ENCODE results near the gene CACNG5. TPM values are rescaled to one million over a fixed set of nuclear protein-coding genes. Genes with fewer than 3 reads are reported as not detected.

Gene CACNG5
- total RNA-seq, 2 donors from 2014 or later, result not detected

DNA sequence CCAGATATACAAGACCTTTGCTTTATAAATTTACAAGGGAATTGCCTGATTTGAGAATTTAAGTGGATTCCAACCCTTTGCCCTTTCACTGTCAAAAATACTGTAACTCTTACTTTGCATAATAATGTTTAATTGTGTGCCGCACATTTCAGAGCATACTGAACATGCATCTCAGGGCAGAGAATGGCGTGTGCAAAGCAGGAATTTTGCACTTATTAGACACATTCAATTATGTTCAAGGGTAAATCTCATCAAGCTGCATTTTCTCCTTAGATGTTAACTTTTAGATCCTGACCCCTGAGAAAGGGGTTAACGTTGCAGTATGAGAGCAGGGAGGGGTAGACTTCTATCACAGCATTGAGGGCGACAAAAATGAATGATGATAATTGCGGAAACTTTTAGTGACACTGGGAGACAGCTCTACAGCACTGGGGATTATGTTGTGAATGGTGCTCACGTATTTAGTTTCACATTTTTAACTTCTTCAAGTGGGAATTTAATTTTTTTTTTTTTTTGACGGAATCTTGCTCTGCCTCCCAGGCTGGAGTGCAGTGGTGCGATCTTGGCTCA, 75.0 kb downstream of the CACNG5 start:
- no peak overlapping the region for H3K27ac ChIP-seq
- H3K4me3 ChIP-seq, result no peak overlapping the region
- no peaks in the 10 kb centered on the region for H3K9me3 ChIP-seq
- no peak for TF ChIP-seq CTCF (IDR thresholded peaks at IDR 0.05)
- no peak for DNase-seq (ENCODE audit: low spot score)
- H3K36me3 ChIP-seq, result no peaks in the 10 kb centered on the region
- H3K27me3 ChIP-seq, result no peaks in the 10 kb centered on the region
- H3K4me1 ChIP-seq, result peaks cover 0 to 8% of the 10 kb centered on the region in 2 donors

DNA sequence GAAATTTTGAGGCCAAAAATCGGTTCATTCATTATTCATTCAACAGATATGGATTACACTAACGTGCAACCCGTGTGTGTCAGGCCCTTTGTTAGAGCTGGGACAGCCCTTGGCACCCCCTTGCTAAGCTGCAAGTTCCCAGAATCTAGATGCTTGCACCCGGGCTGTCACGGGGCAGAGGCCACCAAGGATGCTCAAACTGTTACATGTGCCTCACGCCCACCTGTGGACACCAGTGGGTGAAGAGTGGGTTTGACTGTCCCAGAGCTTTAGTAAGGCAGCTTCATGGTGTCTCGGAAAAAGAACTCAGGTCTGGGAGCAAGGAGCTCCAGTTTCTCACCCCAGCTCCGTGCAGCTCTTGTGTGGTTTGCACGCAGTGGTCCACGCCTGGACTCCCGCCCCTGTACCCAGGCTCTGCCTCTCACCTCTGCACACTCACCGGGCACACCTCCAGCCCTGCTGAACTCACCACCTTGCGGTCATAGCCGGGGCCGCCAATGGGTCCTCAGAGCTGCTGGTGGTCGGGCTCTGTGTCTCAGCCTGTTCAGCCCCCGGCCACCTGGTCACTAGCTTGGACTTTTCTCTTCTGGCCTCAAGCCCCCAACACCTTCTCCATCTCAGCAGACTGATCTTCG, 75.9 kb downstream of the CACNG5 start:
- TF ChIP-seq CTCF (IDR thresholded peaks at IDR 0.05), result no peak
- H3K27me3 ChIP-seq, result no peaks in the 10 kb centered on the region
- H3K27ac ChIP-seq, result no peak overlapping the region

GRCh38 chr17:66915204-66915611, 80.3 kb downstream of the CACNG5 start:
- Histone ChIP-seq H3K9me3 (no peaks in the 10 kb centered on the region), H3K27me3 (no peaks in the 10 kb centered on the region), H3K4me1 (no peaks in the 10 kb centered on the region), H3K4me3 (no peak overlapping the region), H3K27ac (no peak overlapping the region), H3K36me3 (no peaks in the 10 kb centered on the region)
- TF ChIP-seq CTCF (IDR thresholded peaks at IDR 0.05), result peak in 1 of 2 donors; percentile 26
- DNase-seq (ENCODE audit: low spot score), result no peak

More for the DNA sequence above, 75.9 kb downstream of the CACNG5 start:
- no peaks in the 10 kb centered on the region for H3K4me1 ChIP-seq
- no peaks in the 10 kb centered on the region for H3K9me3 ChIP-seq
- DNase-seq (ENCODE audit: low spot score), result no peak
- H3K4me3 ChIP-seq, result no peak overlapping the region
- H3K36me3 ChIP-seq, result no peaks in the 10 kb centered on the region

- H3K27me3 ChIP-seq, result no peaks in the 10 kb centered on the region
- no peak for TF ChIP-seq CTCF (IDR thresholded peaks at IDR 0.05)
- no peaks in the 10 kb centered on the region for H3K9me3 ChIP-seq
- no peak overlapping the region for H3K27ac ChIP-seq
- H3K4me3 ChIP-seq, result no peak overlapping the region
- no peak for DNase-seq (ENCODE audit: low spot score)
- H3K36me3 ChIP-seq, result no peaks in the 10 kb centered on the region
- H3K4me1 ChIP-seq, result no peaks in the 10 kb centered on the region
Measured at GRCh38 chr17:66915792-66916191, 80.9 kb downstream of the CACNG5 start.

DNA sequence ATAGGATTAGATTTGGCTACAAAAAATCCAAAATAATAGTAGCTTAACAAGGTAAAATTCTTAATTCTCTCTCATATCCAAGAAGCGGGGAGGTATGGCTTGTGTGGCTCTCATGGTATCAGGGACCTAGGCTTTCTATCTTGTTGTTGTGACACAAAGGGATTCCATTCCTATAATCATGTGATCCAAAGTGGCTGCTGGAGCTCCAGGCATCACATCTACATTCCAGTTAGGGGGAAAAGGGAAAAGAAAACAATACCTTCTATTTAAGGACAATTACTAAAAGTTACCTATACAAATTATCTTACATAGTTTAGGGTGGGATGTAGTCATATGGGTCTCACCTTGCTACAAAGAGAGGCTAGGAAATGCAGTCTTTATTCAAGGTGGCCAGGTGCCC, 82.0 kb downstream of the CACNG5 start:
- H3K27me3 ChIP-seq, result no peaks in the 10 kb centered on the region
- H3K4me1 ChIP-seq, result no peaks in the 10 kb centered on the region
- H3K4me3 ChIP-seq, result no peak overlapping the region
- DNase-seq (ENCODE audit: low spot score), result no peak
- no peaks in the 10 kb centered on the region for H3K9me3 ChIP-seq
- no peaks in the 10 kb centered on the region for H3K36me3 ChIP-seq
- H3K27ac ChIP-seq, result no peak overlapping the region
- TF ChIP-seq CTCF (IDR thresholded peaks at IDR 0.05), result no peak

DNA sequence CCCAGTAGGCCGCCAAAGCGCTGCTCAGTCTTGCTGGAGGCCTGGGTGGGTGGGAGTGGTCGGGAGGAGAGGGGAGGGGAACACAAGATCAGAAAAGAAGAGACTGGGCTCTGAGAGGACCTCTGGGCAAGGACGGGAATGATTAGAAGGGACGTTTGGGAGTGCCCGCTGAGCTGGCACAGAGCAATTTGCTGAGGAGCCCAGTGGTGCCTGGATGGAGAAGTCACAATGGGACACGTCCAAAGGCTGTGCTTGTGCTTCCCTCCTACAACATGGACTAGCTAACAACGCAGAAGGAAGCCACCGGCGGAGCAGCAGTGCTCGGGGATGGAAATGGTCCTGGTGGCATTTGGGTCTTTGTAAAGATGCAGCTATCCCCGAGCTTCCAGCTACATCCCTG, 84.0 kb downstream of the CACNG5 start:
- no peak overlapping the region for H3K27ac ChIP-seq
- H3K4me3 ChIP-seq, result no peak overlapping the region
- no peak for TF ChIP-seq CTCF (IDR thresholded peaks at IDR 0.05)
- H3K36me3 ChIP-seq, result no peaks in the 10 kb centered on the region
- no peaks in the 10 kb centered on the region for H3K4me1 ChIP-seq
- H3K27me3 ChIP-seq, result no peaks in the 10 kb centered on the region
- DNase-seq (ENCODE audit: low spot score), result no peak
- H3K9me3 ChIP-seq, result no peaks in the 10 kb centered on the region

Data from right atrium auricular region (tissue), 2 donors.